HepG2 (cell line): ENCODE measurements around the gene PIM1. TPM values are rescaled to one million over a fixed set of nuclear protein-coding genes. Genes with fewer than 3 reads are reported as not detected.

Experiments
- EHMT2 ChIP-seq: fragments of 200-600 bp; sonication (generic); IDR thresholded peaks from 2 replicates; pipeline ENCODE4 v1.7.0; 2017; ENCODE audit warnings: antibody characterized with exemption, low read depth, low read length, borderline replicate concordance
- KDM3A ChIP-seq: IDR thresholded peaks from 2 replicates; pipeline ENCODE4 v1.6.1; 2018; ENCODE audit warnings: low read depth, missing compliant biosample characterization
- MAFG ChIP-seq: sonication (generic); formaldehyde crosslinking; IDR thresholded peaks from 2 replicates; pipeline ENCODE4 v1.5.1; 2020; ENCODE audit warnings: mild to moderate bottlenecking, missing genetic modification reagents
- MLXIP ChIP-seq: sonication (generic); formaldehyde crosslinking; IDR thresholded peaks from 2 replicates; pipeline ENCODE4 v1.9.0; 2021; ENCODE audit warnings: missing genetic modification reagents, borderline replicate concordance
- NFIB ChIP-seq: sonication (generic); formaldehyde crosslinking; IDR thresholded peaks from 2 replicates; pipeline ENCODE4 v1.9.0; 2021; ENCODE audit warnings: missing genetic modification reagents, mild to moderate bottlenecking, borderline replicate concordance
- NR0B2 ChIP-seq: sonication (generic); formaldehyde crosslinking; IDR thresholded peaks from 2 replicates; pipeline ENCODE4 v1.4.0; 2020; ENCODE audit warnings: mild to moderate bottlenecking, missing genetic modification reagents
- RAD21 ChIP-seq: fragments of 450-650 bp; formaldehyde crosslinking; IDR thresholded peaks from 2 replicates; pipeline ENCODE4 v1.5.0; 2020; ENCODE audit warnings: mild to moderate bottlenecking
- RBAK ChIP-seq: sonication (generic); formaldehyde crosslinking; IDR thresholded peaks from 2 replicates; pipeline ENCODE4 v1.5.1; 2020; ENCODE audit warnings: mild to moderate bottlenecking, missing genetic modification reagents
- SMYD3 ChIP-seq: sonication (generic); formaldehyde crosslinking; IDR thresholded peaks from 2 replicates; pipeline ENCODE4 v1.8.1; 2023; ENCODE audit warnings: mild to moderate bottlenecking, missing genetic modification reagents
- SNAI1 ChIP-seq: sonication (generic); formaldehyde crosslinking; IDR thresholded peaks from 2 replicates; pipeline ENCODE4 v1.5.0; 2020; ENCODE audit warnings: mild to moderate bottlenecking, missing genetic modification reagents, borderline replicate concordance
- TEAD2 ChIP-seq: sonication (generic); formaldehyde crosslinking; IDR thresholded peaks from 2 replicates; pipeline ENCODE4 v1.9.0; 2021; ENCODE audit warnings: missing genetic modification reagents
- UBTF ChIP-seq: sonication (generic); formaldehyde crosslinking; IDR thresholded peaks from 2 replicates; pipeline ENCODE4 v1.4.0; 2020; ENCODE audit warnings: mild to moderate bottlenecking, missing genetic modification reagents
- ZBTB4 ChIP-seq: sonication (generic); formaldehyde crosslinking; IDR thresholded peaks from 2 replicates; pipeline ENCODE4 v1.4.0; 2020; ENCODE audit warnings: missing genetic modification reagents, mild to moderate bottlenecking, borderline replicate concordance
- ZFP62 ChIP-seq: sonication (generic); formaldehyde crosslinking; IDR thresholded peaks from 2 replicates; pipeline ENCODE4 v1.4.0; 2020; ENCODE audit warnings: missing genetic modification reagents
- ZNF253 ChIP-seq: sonication (generic); formaldehyde crosslinking; IDR thresholded peaks from 2 replicates; pipeline ENCODE4 v1.8.0; 2022; ENCODE audit warnings: mild to moderate bottlenecking, missing genetic modification reagents, borderline replicate concordance
- ZNF468 ChIP-seq: sonication (generic); formaldehyde crosslinking; IDR thresholded peaks from 2 replicates; pipeline ENCODE4 v1.8.0; 2022; ENCODE audit warnings: mild to moderate bottlenecking, moderate library complexity, missing genetic modification reagents
- ZNF550 ChIP-seq: sonication (generic); formaldehyde crosslinking; IDR thresholded peaks from 2 replicates; pipeline ENCODE4 v1.4.0; 2020; ENCODE audit warnings: mild to moderate bottlenecking, missing genetic modification reagents, borderline replicate concordance
- ZNF589 ChIP-seq: sonication (generic); formaldehyde crosslinking; conservative IDR thresholded peaks from 2 replicates; pipeline ENCODE4 v1.8.0; 2022; ENCODE audit warnings: mild to moderate bottlenecking, moderate library complexity, missing genetic modification reagents
- ZNF615 ChIP-seq: sonication (generic); formaldehyde crosslinking; IDR thresholded peaks from 2 replicates; pipeline ENCODE4 v1.5.0; 2020; ENCODE audit warnings: mild to moderate bottlenecking, missing genetic modification reagents, borderline replicate concordance
- ZNF83 ChIP-seq: sonication (generic); formaldehyde crosslinking; IDR thresholded peaks from 2 replicates; pipeline ENCODE4 v1.4.0; 2020; ENCODE audit warnings: missing genetic modification reagents, mild to moderate bottlenecking, borderline replicate concordance
- polyA plus RNA-seq, 8 experiments: library from polyadenylated mRNA; depleted of rRNA in 3 of 8; stranded (reverse) in 7 of 8; unstranded in 1 of 8; fragments of >200 nt; fragmentation: Illumina TruSeq in 4 of 8; extraction: Trizol in 4 of 8; gene quantifications; 2 replicates each; pipeline versions ENCODE4 v1.2.1 to v1.2.3, GENCODE V29; 2011 to 2016; ENCODE audit warnings: low read depth in 4 of 8, missing spikeins in 1 of 8, mixed read lengths in 1 of 8; ENCODE audit not compliant: insufficient read depth in 1 of 8
- total RNA-seq, 5 experiments: library from RNA; depleted of rRNA; stranded (reverse); fragments of >200 nt; fragmentation: Illumina TruSeq; extraction: Trizol; gene quantifications; 2 replicates each; pipeline ENCODE4 v1.2.3, GENCODE V29; 2016; ENCODE audit warnings: low read depth in 1 of 5

PIM1 gene
- total and polyA plus RNA-seq, 2 of the 13 experiments (the other 11 are each of a cell fraction or from before 2014, with no cell fraction given): 29.4 to 117 TPM

- TF ChIP-seq KDM3A (0 out of 2 replicates have a peak, but pooled peaks have one; percentile 40), TEAD2 (CRISPR knock-in tag) (no peak), NR0B2 (CRISPR knock-in tag) (peak; percentile 55; the same call in 1 of the 2 replicates), RBAK (CRISPR knock-in tag) (0 out of 2 replicates have a peak, but pooled peaks have one; percentile 15), ZBTB4 (CRISPR knock-in tag) (no peak; the same call in none of the 2 replicates), ZFP62 (CRISPR knock-in tag) (no peak), MLXIP (CRISPR knock-in tag) (peak; percentile 83; the same call in 1 of the 2 replicates), RAD21 (CRISPR knock-in tag) (peak; percentile 64), MAFG (CRISPR knock-in tag) (no peak), ZNF589 (CRISPR knock-in tag) (peak; percentile 28; the same call in 1 of the 2 replicates), NFIB (CRISPR knock-in tag) (no peak), ZNF253 (CRISPR knock-in tag) (peak; percentile 89), SMYD3 (CRISPR knock-in tag) (no peak), EHMT2 (no peak), ZNF550 (no peak), UBTF (CRISPR knock-in tag) (no peak; the same call in 1 of the 2 replicates), ZNF83 (CRISPR knock-in tag) (no peak), ZNF615 (CRISPR knock-in tag) (peak; percentile 85; the same call in 1 of the 2 replicates), ZNF468 (CRISPR knock-in tag) (no peak), SNAI1 (CRISPR knock-in tag) (peak; percentile 97)
Observed at GRCh38 chr6:37169496-37170272, at the start of gene PIM1 (continued).
